ENCODE measurements around the gene TARBP1.

- TF ChIP-seq, protein P1, sequence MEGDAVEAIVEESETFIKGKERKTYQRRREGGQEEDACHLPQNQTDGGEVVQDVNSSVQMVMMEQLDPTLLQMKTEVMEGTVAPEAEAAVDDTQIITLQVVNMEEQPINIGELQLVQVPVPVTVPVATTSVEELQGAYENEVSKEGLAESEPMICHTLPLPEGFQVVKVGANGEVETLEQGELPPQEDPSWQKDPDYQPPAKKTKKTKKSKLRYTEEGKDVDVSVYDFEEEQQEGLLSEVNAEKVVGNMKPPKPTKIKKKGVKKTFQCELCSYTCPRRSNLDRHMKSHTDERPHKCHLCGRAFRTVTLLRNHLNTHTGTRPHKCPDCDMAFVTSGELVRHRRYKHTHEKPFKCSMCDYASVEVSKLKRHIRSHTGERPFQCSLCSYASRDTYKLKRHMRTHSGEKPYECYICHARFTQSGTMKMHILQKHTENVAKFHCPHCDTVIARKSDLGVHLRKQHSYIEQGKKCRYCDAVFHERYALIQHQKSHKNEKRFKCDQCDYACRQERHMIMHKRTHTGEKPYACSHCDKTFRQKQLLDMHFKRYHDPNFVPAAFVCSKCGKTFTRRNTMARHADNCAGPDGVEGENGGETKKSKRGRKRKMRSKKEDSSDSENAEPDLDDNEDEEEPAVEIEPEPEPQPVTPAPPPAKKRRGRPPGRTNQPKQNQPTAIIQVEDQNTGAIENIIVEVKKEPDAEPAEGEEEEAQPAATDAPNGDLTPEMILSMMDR (conservative IDR thresholded peaks at IDR 0.05; ENCODE audit: low read length) = no peak
- TF ChIP-seq EZH2phosphoT487 (IDR thresholded peaks at IDR 0.05; ENCODE audit: borderline replicate concordance, low read depth, low read length) = no peak
Observed at GRCh38 chr1:234342774-234343173, 136.2 kb downstream of the TARBP1 start.

Data from OCI-LY7 (cell line).